OCI-LY3 (cell line): ENCODE measurements around the gene TLE5.

Experiments
- H2AFZ ChIP-seq: fragments of 200-600, 300-600 bp; shearing (Covaris generic); 2 replicates; pipeline ENCODE4 v1.6.0; 2014; ENCODE audit warnings: antibody characterized with exemption, low read depth, low read length
- H3K27ac ChIP-seq: fragments of 200-600, 300-600 bp; sonication (generic); 2 replicates; pipeline ENCODE4 v1.5.1; 2014; ENCODE audit warnings: mild to moderate bottlenecking, low read length, moderate library complexity, mixed read lengths
- H3K27me3 ChIP-seq: fragments of 200-600, 300-600 bp; sonication (generic); 2 replicates; pipeline ENCODE4 v1.6.1; 2014; ENCODE audit warnings: low read depth, low read length, mixed read lengths
- H3K36me3 ChIP-seq: fragments of 200-600, 300-600 bp; sonication (generic); replicated peaks from 2 replicates; pipeline ENCODE3; 2014; ENCODE audit warnings: low read depth, low read length, mixed read lengths
- H3K4me1 ChIP-seq: fragments of 300-600, 200-600 bp; sonication (generic); 2 replicates; pipeline ENCODE4 v1.6.1; 2014; ENCODE audit warnings: low read length, mixed read lengths
- H3K4me2 ChIP-seq: fragments of 200-600, 300-600 bp; sonication (generic); 2 replicates; pipeline ENCODE4 v1.6.1; 2014; ENCODE audit warnings: low read length, mixed read lengths
- H3K4me3 ChIP-seq: fragments of 300-600, 200-600 bp; sonication (generic); 2 replicates; pipeline ENCODE4 v1.5.1; 2014; ENCODE audit warnings: antibody characterized with exemption, mild to moderate bottlenecking, low read length, moderate library complexity
- H3K79me2 ChIP-seq: fragments of 300-600, 200-600 bp; shearing (Covaris generic); 2 replicates; pipeline ENCODE4 v1.6.1; 2014; ENCODE audit warnings: mild to moderate bottlenecking, low read length, mixed read lengths
- H3K9ac ChIP-seq: fragments of 300-600, 200-600 bp; shearing (Covaris generic); 2 replicates; pipeline ENCODE4 v1.6.0; 2014; ENCODE audit warnings: mild to moderate bottlenecking, low read length, moderate library complexity
- H3K9me3 ChIP-seq: fragments of 200-600, 300-600 bp; shearing (Covaris generic); 2 replicates; pipeline ENCODE4 v1.6.1; 2014; ENCODE audit warnings: low read length, mixed read lengths; ENCODE audit not compliant: insufficient read depth
- H4K20me1 ChIP-seq: fragments of 200-600, 300-600 bp; sonication (generic); 2 replicates; pipeline ENCODE4 v1.6.1; 2016; ENCODE audit warnings: low read length, mixed read lengths; ENCODE audit not compliant: insufficient read depth
- EZH2phosphoT487 ChIP-seq: fragments of 200-600 bp; shearing (Covaris generic); IDR thresholded peaks from 2 replicates; pipeline ENCODE4 v1.6.1; 2018; ENCODE audit warnings: antibody characterized with exemption, mixed run types, low read depth
- TF ChIP-seq, protein P1 (sequence below): fragments of 200-600, 300-600 bp; sonication (generic); IDR thresholded peaks from 2 replicates; pipeline ENCODE4 v1.5.1; 2014; ENCODE audit warnings: antibody characterized with exemption, low read length, low read depth

The TLE5 gene

DNA sequence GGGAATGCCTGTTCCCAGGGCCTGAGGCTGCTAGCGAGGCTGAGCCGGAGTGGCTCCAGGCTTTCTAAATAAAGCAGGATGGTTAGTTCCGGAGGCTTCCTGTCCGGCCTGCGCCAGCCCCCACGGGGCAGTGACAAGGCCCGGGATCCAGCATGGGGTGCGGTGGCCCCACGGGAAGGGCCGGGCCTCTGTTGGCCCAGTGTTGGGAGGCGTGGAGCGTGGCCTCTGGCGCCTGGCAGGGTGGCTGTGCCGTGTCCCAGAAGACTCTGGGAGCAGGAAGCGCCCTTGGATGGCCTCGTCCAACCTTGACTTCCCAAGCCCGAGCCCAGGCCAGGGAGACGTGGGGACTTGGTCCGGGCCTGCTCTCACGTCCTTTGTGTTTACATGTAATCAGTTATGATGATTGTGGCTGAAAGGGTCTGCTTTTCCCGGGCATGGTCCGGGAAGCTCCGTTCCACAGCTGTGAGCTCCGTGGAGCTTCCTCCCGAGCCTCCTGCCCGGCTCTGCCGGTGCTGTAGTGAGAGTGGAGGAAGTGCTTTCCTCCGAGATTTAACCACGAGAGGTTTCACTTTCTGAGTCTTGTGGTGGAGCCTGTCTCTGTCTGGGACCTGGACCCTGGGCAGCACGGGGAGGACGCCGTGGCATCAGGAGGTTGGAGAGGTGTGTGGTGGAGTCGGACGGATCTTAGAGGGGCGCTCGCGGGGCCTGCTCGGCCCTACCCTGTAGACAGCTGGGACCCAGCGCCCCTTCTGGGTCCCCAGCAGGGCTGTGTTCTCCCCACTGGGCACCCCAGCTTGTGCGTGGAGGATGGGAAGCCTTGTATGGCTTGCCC is 36.4 kb upstream of the TLE5 start:
- Histone ChIP-seq H3K79me2 (no peaks in the 10 kb centered on the region), H3K9me3 (no peaks in the 10 kb centered on the region), H3K27ac (no peak overlapping the region), H3K27me3 (no peaks in the 10 kb centered on the region), H3K4me1 (peaks cover 9% of the 10 kb centered on the region), H3K9ac (no peak overlapping the region), H4K20me1 (no peaks in the 10 kb centered on the region), H3K4me2 (peak overlapping the region; percentile 49), H2AFZ (no peak overlapping the region), H3K4me3 (no peak overlapping the region), H3K36me3 (no peaks in the 10 kb centered on the region)
- TF ChIP-seq EZH2phosphoT487, result no peak
- TF ChIP-seq, protein P1, sequence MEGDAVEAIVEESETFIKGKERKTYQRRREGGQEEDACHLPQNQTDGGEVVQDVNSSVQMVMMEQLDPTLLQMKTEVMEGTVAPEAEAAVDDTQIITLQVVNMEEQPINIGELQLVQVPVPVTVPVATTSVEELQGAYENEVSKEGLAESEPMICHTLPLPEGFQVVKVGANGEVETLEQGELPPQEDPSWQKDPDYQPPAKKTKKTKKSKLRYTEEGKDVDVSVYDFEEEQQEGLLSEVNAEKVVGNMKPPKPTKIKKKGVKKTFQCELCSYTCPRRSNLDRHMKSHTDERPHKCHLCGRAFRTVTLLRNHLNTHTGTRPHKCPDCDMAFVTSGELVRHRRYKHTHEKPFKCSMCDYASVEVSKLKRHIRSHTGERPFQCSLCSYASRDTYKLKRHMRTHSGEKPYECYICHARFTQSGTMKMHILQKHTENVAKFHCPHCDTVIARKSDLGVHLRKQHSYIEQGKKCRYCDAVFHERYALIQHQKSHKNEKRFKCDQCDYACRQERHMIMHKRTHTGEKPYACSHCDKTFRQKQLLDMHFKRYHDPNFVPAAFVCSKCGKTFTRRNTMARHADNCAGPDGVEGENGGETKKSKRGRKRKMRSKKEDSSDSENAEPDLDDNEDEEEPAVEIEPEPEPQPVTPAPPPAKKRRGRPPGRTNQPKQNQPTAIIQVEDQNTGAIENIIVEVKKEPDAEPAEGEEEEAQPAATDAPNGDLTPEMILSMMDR, result no peak

DNA sequence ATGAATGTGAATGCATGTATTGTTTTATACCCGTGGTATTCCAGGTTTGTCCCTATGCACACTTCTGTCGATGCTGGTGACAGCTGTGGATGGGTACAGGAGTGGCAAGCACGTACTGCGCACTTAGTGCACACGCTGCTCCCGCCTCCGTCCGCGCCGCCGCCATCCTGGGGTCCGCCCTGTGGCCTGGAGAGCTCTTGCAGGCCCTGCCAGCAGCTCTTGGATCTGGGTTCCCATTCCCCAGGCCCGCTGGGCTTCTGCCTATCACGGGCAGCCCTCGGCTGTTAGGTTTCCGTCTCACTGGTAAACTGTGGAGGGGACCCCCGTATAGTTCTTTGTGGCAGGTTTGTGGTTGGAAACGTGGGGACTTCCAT is 35.8 kb upstream of the TLE5 start:
- TF ChIP-seq, protein P1, result no peak
- TF ChIP-seq EZH2phosphoT487, result no peak
- Histone ChIP-seq H2AFZ (no peak overlapping the region), H3K4me2 (no peak overlapping the region), H3K79me2 (no peaks in the 10 kb centered on the region), H3K27ac (no peak overlapping the region), H3K9me3 (no peaks in the 10 kb centered on the region), H3K27me3 (no peaks in the 10 kb centered on the region), H3K9ac (no peak overlapping the region), H3K4me3 (no peak overlapping the region), H3K36me3 (no peaks in the 10 kb centered on the region), H4K20me1 (no peaks in the 10 kb centered on the region), H3K4me1 (peaks cover 9% of the 10 kb centered on the region)

DNA sequence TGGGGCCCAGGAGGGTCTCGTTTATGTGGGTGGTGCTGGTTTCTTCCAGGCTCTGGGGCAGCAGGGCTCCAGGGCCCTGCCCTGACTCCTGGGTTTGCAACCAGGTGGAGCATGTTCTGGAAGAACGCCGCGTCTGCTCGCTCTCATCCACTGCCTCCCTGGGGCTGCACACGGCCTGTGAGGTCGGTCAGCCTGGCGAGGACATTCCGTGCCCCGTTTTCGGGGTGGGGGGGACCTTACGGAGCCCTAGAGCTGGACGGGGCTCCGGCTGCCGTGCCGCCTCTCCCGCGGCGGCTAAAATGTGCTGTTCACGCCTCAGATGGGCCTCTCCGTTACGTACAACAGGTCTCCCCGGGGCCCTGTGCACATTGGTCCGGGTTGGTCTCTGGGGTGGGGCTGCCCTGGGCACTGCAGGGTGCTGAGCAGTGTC is 35.2 kb upstream of the TLE5 start:
- Histone ChIP-seq H3K36me3 (no peaks in the 10 kb centered on the region), H3K4me2 (no peak overlapping the region), H4K20me1 (no peaks in the 10 kb centered on the region), H3K9me3 (no peaks in the 10 kb centered on the region), H3K4me1 (peaks cover 9% of the 10 kb centered on the region), H2AFZ (no peak overlapping the region), H3K79me2 (no peaks in the 10 kb centered on the region), H3K27me3 (no peaks in the 10 kb centered on the region), H3K27ac (no peak overlapping the region), H3K9ac (no peak overlapping the region), H3K4me3 (no peak overlapping the region)
- TF ChIP-seq, protein P1, result no peak
- no peak for TF ChIP-seq EZH2phosphoT487

DNA sequence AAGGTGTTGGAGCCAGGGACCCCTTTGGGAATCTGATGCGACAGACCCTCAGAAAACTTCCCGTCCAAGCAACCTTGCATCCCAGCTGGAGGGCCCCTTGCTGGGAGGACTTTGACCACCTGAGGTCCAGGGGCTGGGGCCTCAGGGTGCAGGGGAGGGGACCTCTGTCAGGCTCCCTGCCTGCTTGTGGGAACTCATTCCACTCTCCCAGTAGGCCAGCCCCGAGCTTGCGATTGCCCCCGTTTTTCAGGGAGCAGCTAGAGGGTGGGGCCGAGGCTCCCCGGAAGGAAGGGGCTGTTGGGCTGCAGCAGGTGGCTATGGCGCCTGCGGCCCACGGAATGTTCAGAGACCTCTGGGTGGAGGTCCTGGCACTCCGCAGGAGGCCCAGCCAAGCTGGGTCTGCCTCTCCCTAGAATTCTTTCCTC is 34.6 kb upstream of the TLE5 start:
- Histone ChIP-seq H3K4me3 (no peak overlapping the region), H3K9ac (no peak overlapping the region), H3K36me3 (no peaks in the 10 kb centered on the region), H3K4me1 (peaks cover 9% of the 10 kb centered on the region), H3K27me3 (no peaks in the 10 kb centered on the region), H3K27ac (no peak overlapping the region), H3K79me2 (no peaks in the 10 kb centered on the region), H3K4me2 (no peak overlapping the region), H4K20me1 (no peaks in the 10 kb centered on the region), H3K9me3 (no peaks in the 10 kb centered on the region), H2AFZ (no peak overlapping the region)
- TF ChIP-seq, protein P1, result no peak
- TF ChIP-seq EZH2phosphoT487, result no peak
